NCI-H82 (cell line): ENCODE results near the gene ZNF169.
A peak's percentile ranks its signal among the peaks of the same experiment; 100 is the strongest.
"Not testable (repeated sequence)": the region's sequence is repeated elsewhere in the genome, so short reads cannot be mapped to it uniquely, and the experiment has no call there.

ENCODE experiments used
- DNase-seq: peaks from one replicate; lab custom pipeline; 2025; lab: John Stamatoyannopoulos, UW

Gene ZNF169

GRCh38 chr9:94287877-94288513 lies 28.9 kb downstream of the ZNF169 start:
- DNase-seq: no peak

GRCh38 chr9:94289691-94290090 lies 30.6 kb downstream of the ZNF169 start:
- DNase-seq: no peak

DNA sequence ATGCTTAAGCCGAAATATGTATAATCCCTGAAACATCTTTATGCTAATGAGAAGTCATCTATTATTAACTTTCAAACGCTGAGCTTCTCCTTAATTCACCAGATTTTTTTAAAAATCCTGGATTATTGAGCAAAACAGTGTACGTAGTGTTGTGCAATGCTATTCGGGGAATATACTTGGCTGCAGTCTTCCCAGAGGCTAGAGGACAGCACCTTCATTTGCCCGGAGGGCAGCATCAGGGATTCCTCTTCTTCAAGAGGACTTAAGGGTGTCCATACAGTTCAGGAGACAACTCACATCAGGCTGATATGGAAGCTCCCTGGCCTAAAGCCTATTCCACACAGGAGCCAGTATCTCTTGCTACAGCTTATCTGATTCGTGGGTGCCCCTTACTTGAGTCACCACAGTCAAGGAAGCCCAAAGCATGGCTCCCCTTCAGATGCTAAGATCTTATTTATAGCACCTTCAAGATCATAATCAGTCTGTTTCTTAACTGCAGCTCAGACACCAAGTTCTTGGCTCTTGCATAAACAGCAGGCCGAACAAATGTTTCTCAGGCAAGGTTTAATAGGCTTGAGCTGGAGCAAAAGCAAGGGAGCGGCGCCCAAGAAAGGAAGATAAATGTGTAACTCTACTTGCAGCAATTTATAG lies 40.0 kb downstream of the ZNF169 start:
- no peak for DNase-seq

DNA sequence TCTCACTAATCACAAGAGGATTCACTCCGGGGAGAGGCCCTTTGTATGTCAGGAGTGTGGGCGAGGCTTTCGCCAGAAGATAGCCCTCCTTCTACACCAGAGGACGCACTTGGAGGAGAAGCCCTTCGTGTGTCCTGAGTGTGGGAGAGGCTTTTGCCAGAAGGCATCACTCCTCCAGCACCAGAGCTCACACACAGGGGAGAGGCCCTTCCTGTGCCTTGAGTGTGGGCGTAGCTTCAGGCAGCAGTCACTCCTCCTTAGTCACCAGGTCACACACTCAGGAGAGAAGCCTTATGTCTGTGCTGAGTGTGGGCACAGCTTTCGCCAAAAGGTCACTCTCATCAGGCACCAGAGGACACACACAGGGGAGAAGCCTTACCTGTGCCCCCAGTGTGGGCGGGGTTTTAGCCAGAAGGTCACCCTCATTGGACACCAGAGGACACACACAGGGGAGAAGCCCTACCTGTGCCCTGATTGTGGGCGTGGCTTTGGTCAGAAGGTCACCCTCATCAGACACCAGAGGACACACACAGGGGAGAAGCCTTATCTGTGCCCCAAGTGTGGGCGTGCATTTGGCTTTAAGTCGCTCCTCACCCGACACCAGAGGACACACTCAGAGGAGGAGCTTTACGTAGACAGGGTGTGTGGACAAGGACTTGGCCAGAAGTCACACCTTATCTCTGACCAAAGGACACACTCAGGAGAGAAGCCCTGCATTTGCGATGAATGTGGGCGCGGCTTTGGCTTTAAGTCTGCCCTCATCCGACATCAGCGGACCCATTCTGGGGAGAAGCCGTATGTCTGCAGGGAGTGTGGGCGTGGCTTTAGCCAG lies 41.6 kb downstream of the ZNF169 start:
- no peak for DNase-seq

GRCh38 chr9:94301583-94301982 lies 42.5 kb downstream of the ZNF169 start:
- DNase-seq: no peak

- DNase-seq: no peak
Observed at GRCh38 chr9:94302426-94302825, 43.3 kb downstream of the ZNF169 start.

GRCh38 chr9:94303321-94303720 lies 44.2 kb downstream of the ZNF169 start:
- DNase-seq: no peak

GRCh38 chr9:94315034-94315984 lies 56.2 kb downstream of the ZNF169 start:
- not testable (repeated sequence) for DNase-seq

DNA sequence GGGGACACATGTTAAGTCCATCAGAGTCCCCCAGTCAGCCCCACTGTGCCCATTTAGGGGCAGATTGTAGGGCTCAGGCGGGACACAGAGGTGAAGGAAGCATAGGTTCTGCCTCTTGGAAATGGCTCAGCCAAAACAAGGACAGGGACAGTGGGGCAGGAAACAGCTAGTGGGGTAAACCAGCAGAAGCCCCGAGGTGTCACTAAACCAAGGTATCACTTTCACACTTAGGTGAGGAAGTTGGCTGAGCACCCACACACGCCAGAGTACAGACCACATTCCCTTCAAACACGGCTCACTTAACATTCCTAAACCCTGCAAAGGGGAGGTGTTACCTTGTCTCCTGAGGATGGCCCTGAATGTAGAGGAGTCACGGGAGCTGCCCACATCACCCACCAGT lies 57.1 kb downstream of the ZNF169 start:
- DNase-seq: not testable (repeated sequence)

GRCh38 chr9:94317949-94318657 lies 59.0 kb downstream of the ZNF169 start:
- DNase-seq: not testable (repeated sequence)

- not testable (repeated sequence) for DNase-seq
Observed at GRCh38 chr9:94322342-94322940, 63.3 kb downstream of the ZNF169 start.

DNA sequence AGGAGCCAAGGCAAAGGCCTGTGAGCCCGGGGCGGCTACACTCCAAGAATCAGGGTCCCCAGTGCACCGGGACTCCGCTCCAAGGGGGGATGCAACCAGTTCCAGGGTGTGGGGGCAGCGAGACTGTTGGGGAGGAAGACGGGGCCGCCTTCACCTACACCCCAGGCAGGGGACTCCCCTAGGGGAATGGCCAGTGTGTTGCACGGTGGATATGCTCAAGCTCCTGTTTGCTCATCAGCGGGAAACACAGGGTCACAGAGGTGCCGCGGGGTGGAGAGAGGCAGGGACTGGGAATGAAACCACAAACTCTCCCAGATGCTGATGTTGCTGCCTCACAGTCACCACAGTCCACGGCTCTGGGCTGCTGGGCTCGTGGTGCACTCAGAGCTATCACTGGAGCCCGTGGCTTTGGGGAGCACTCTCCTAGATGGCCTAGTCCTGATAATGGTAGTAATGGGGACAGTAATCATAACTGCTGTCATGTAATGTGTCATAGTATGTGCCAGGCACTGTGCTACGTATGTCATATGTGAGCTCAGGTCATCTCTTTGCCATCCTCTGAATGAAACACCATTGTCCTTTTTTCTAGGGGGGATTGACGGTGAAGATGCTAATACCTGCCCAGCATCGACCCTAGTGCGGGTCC lies 64.2 kb downstream of the ZNF169 start:
- not testable (repeated sequence) for DNase-seq

- not testable (repeated sequence) for DNase-seq
Observed at GRCh38 chr9:94325583-94325982, 66.5 kb downstream of the ZNF169 start.

DNA sequence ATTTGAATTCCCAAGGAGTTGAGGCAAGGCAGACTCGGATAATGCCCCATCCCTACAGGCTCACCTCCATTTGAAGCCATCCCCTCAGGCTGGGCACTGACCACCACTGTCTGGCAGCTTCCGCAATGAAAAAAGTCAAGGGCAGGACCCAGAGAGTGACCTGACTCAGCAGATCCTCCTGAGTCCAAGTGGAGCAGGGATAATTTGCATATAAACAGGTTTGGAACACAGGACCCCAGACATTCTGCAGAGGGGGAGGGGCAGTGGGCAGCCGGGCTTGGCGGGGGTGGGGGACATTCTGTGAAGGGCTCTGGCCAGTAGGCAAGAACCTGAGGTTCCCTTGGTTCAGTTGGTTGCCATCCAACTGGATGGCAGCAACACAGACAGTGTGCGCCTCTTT lies 69.4 kb downstream of the ZNF169 start, which contains the start of gene NUTM2F:
Gene NUTM2F (minus strand): TSS at position 101 of the 400 bp plus-strand sequence. CDS start 21 bp downstream, at position 80.
- not testable (repeated sequence) for DNase-seq

DNA sequence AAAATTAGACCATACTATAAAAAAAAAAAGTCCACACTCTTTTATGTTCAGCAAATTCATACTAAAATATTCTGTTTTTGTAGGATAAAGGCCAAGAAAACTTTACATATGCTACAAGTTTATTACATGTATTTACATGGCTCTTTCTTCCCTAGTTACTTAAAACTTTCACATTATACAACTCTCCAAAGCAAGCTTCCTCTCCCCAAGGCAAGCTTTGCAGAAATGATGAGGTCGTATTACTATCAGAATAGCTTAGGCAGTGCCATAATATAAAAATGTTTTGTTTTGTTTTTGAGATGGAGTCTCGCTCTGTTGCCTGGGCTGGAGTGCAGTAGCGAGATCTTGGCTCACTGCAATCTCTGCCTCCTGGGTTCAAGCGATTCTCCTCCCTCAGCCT lies 77.3 kb downstream of the ZNF169 start:
- not testable (repeated sequence) for DNase-seq

GRCh38 chr9:94338723-94339122 lies 79.6 kb downstream of the ZNF169 start:
- DNase-seq: not testable (repeated sequence)

- not testable (repeated sequence) for DNase-seq
Observed at GRCh38 chr9:94339657-94340056, 80.6 kb downstream of the ZNF169 start.

DNA sequence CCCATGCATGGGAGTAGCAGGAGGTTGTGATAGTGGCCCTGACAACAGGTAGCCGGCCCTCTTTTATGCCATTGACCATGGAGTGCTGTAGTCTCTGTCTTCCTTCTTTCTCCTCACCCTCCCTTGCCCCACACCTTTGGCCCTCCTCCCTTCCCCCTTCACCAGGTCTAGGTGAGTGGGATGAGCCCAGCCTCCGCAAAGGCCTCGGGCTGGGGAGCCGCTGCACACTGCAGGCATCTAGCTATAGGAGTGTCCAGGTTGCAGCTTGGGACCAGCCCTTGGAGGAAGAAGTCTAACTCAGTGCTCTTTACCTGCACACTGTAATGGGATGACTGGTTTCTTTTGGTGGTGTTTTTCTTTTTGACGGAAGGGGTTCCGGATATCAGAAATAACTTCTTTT lies 81.7 kb downstream of the ZNF169 start:
- DNase-seq: not testable (repeated sequence)

DNA sequence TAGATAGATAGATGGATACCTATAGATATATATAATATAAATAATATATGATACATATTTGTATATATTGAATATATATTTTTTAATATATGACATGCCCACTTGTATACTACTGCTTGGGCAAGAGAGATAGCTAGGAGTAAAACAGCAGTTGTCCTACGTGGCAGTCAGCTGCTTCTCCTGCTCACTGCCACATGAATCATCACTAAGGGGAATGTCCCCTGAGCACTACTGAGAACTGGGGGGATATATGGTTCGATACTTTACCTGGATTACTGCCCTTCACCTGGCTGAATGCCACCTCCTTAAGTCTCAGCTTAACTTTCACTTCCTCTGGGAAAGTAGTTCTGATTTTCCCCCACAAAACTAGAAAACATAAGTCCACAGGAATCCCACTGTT lies 82.6 kb downstream of the ZNF169 start:
- not testable (repeated sequence) for DNase-seq

- DNase-seq: peak; percentile 14
Observed at GRCh38 chr9:94347451-94347850, 88.4 kb downstream of the ZNF169 start.
